Measurements from ENCODE around the gene KRT25.

DNA sequence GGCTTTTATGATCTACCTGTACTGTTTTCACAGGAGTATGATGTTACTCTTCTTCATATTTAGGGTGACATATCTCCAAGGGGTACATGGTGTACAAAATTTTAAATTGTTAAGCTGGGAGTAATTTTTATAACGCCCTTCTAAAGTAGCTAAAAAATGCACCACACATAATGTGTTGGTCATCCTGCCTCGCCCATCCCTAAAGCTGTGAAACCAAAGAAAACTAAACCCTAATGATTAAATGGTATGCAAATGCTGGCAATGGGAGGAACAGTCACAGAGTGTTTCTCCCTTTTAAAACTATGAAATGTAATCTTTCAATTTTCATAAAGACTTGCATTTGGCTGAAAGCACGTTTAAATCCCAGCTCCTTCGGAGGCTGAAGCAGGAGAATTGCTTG lies 49.5 kb downstream of the KRT25 start:
- TF ChIP-seq CTCF (IDR thresholded peaks at IDR 0.05) (no peak), EP300 (IDR thresholded peaks at IDR 0.05) (no peak), POLR2A (IDR thresholded peaks at IDR 0.05) (no peak)
